Measurements from ENCODE around the gene CELF5.
"Not testable (repeated sequence)": the region's sequence is repeated elsewhere in the genome, so short reads cannot be mapped to it uniquely, and the experiment has no call there.

Gene CELF5

DNA sequence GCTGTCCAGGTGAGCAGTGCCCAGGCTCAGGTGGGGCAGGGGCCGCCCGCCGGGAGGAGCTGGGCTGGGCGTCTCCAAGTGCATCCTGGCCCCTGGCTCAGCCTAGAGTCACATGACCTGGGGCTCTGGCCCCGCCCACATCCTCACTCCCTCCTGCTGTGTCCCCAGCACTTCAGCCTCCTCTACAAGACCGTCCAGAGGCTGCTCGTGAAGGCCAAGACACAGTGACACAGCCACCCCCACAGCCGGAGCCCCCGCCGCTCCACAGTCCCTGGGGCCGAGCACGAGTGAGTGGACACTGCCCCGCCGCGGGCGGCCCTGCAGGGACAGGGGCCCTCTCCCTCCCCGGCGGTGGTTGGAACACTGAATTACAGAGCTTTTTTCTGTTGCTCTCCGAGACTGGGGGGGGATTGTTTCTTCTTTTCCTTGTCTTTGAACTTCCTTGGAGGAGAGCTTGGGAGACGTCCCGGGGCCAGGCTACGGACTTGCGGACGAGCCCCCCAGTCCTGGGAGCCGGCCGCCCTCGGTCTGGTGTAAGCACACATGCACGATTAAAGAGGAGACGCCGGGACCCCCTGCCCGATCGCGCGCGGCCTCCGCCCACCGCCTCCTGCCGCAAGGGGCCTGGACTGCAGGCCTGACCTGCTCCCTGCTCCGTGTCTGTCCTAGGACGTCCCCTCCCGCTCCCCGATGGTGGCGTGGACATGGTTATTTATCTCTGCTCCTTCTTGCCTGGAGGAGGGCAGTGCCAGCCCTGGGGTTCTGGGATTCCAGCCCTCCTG is 16.8 kb upstream of the CELF5 start:
- DNase-seq (ENCODE audit: low spot score), result no peak

DNA sequence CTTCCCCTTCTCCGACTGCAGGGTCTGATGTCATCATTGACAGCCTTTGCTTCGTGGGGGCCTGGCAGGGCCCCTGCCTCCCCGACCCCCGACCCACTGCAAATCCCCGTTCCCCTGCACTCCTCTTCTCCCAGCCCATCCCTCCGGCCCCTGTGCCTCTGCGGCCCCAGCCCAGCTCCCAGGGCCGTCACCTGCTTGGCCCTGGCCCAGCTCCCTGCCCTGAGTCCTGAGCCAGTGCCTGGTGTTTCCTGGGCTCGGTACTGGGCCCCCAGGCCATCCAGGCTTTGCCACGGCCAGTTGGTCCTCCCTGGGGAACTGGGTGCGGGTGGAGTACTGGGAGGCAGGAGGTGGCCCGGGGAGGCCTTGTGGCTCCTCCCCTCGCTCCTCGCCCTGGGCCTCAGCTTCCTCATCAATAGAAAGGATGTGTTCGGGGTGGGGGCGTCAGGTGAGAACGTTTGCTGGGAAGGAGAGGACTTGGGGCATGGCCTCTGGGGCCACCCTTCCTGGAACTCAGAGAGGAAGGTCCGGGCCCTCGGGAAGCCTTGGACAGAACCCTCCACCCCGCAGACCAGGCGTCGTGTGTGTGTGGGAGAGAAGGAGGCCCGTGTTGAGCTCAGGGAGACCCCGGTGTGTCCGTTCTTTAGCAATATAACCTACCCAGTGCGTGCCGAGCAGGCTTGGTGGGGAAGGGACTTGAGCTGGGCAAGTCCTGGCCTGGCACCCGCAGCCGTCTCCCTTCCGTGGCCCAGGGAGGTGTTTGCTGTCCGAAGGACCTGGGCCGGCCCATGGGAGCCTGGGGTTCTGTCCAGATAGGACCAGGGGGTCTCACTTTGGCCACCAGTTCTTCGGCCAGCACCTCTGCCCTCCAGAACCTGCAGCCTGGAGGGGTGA is 15.9 kb upstream of the CELF5 start:
- DNase-seq (ENCODE audit: low spot score), result no peak

DNA sequence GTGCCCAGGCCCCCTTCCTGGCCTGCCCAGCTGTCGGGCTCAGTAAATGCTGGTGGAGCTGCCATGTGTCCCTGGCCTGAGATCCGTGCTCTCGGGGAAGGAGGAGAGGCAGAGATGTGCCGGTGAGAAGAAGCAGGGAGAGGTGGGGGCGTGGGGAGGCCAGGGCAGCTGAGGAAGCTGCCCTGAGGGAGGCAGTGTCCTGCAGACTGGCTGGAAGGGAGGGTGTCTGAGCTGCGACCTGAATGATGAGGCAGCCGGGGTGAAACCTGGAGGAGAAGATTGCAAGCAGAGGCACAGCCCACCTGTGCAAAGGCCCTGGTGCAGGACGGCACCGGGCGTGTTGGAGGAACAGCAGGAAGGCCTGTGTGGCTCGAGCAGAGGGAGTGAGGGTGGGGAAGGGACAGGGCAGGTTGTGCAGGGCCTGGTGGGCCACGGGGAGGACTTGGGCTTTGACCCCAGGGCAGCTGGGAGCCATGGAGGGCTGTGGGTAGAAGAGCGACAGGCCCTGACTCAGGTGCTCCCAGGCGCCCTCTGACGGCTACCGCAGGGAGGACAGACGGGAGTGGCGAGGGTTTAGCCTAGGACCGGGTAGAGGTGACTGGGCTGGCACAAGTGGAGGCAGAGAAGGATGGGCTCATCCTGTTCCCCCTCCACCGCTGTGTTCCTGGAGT is 14.0 kb upstream of the CELF5 start:
- peak; percentile 67 for DNase-seq (ENCODE audit: low spot score)

DNA sequence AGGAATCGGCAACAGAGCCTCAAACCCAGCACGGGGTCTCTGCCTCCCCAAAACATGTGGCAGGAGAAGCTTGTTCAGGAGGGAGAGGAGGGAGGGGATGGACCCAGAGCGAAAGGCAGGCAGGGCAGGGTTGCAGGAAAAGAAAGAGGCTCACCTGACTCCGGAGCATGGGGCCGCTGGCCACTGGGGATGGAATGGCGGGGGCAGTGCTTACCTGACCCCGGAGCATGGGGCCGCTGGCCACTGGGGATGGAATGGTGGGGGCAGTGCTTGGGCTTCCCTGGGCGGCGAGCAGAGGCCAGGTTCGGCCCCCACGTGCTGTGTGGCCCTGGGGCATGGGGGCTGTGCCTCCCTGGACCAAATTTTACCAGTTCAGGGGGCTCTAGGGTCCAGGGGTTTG is 13.3 kb upstream of the CELF5 start:
- no peak for DNase-seq (ENCODE audit: low spot score)

DNA sequence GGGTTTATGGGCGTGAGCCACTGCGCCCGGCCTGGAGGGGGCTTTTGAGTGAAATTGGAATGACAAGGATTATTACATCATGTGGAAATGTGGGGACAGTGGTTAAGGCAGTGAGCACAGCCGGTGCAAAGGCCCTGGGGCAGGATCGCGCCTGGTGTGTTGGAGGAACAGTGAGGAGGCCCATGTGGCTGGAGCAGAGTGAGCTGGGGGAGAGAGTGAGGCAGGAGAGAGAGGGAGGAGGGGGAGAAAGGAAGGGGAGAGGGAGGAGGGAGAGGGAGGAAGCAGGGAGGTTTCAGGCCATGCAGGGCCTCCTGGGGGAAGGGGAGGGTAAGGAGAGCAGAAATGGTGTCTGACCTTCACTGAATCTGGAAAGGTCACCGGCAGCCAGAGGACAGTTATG is 11.3 kb upstream of the CELF5 start:
- DNase-seq (ENCODE audit: low spot score), result no peak

DNA sequence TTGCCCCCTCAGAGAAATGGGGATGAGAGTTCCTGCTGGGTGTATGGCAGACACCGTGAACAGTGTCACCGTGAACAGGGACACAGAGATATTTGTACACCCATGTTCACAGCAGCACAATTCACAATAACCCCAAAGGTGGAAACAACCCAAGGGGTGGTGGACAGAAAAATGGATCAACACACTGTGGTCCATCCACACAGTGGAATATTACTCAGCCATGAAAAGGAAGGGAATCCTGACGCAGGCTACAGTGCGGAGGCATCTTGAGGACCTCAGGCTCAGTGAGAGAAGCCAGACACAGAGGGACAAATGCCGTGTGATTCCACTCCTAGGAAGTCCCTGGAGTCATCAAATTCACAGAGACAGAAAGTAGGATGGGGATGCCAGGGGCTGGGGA is 7.6 kb upstream of the CELF5 start:
- no peak for DNase-seq (ENCODE audit: low spot score)

DNA sequence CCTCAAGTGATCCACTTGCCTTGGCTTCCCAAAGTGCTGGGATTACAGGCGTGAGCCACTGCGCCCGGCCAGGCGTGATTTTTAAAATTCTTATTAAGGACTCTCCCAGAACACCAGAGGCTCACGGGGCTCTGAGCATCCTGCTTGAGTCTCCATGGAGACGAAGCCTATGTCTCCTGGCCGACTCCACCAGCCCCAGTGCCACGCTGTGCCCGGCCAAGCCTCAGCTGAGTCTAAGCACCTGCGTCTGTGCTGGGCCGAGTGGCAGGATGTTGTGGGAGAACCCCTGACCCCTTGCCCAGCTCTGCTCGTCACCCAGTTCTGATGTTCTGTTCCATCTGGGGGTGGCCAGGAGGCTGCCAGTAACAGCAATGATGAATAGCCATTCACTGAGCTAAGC is 3.9 kb upstream of the CELF5 start:
- no peak for DNase-seq (ENCODE audit: low spot score)

DNA sequence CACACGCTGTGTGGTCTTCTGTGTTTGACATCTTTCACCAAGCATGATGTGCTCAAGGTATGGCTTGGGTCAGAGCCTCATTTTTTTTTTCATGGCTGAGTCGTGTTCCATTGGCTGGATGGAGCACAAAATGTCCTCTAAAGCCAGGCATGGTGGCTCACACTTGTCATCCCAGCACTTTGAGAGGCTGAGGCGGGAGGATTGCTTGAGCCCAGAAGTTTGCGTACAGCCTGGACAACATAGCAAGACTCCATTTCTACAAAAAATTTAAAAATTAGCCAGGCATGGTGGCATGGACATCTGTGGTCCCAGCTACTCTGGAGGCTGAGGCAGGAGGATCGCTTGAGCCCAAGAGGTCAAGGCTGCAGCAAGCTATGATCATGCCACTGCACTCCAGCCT is 2.9 kb upstream of the CELF5 start:
- not testable (repeated sequence) for DNase-seq (ENCODE audit: low spot score)

DNA sequence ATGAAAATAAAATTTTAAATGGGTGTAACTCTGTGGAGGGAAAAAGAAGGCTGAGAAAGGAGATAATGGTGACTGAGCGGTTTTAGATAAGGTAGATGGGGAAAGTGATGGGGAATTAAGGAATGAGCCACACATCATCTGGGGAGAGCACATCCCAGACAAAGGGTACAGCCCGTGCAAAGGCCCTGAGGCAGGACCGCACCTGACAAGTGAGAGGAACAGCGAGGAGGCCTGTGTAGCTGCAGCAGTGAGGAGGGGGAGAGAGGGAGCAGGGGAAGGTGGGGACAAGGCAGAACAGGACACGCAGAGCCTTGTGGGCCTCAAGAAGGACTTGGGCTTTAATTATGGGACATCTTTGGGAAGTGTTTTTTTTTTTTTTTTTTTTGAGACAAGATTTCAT is 1.8 kb upstream of the CELF5 start:
- no peak for DNase-seq (ENCODE audit: low spot score)

DNA sequence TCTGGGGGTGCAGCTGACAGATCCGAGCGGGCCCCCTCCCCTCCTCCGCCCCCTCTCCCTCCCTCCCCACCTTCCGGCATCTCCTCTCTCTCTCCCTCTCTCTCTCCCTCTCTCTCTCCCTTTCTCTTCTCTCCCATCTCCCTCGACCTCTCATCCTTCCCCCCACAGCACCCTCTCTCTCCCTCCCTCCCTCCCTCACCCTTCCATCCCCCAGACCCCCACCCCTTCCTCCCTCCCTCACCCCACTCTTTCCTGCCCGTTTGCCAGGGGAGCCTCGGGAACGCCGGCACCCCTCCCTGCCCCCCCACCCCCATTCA is 666 bp downstream of the CELF5 start:
- DNase-seq (ENCODE audit: low spot score), result no peak

DNA sequence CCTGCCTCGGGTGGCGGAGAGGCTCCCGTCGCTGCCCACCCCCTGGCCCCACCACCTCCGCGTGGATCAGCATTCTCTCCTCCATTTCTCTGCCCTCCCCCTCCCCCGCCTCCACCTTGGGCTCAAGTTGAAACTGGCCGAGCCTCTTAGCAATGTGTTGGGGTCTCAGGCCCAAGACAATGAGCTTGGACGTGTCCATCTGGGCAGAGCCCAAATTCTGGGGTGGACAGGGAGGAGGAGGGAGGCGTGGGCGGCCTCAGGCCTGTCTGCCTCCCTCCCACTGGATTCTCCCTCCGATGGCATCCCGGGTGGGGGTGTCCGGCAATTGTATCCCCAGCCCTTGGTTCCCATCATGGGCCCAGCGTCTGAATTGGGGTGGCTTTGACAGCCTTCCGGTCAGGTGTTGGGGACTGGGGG is 1.2 kb downstream of the CELF5 start:
- DNase-seq (ENCODE audit: low spot score), result no peak

DNA sequence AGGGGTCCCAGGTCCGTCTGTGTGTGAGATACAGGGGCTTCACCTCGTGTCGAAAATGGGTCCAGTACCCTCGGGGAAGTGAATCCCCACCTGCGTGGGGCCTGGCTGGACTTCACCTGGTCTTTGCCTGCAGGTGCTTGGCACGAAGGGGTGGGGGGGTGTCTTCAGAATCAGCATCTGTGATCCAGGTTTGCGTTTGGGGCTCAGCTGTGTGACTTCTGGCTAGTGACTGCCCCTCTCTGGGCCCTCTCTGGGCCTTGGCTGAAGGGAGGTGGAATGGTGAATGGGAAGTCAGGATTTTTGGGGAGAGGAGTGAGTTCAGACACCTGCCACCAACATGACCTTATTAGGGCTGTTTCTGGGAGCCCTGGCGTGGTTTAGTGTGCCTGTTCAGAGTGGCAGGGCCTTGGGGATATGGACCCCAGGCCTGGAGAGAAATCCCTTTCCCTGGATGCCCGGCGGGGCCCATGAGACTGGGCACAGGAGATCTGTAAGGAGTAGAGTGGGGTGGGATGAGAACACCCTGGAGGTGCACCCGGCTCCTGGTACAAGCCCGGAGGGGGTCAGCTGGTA is 2.7 kb downstream of the CELF5 start:
- DNase-seq (ENCODE audit: low spot score), result no peak

DNA sequence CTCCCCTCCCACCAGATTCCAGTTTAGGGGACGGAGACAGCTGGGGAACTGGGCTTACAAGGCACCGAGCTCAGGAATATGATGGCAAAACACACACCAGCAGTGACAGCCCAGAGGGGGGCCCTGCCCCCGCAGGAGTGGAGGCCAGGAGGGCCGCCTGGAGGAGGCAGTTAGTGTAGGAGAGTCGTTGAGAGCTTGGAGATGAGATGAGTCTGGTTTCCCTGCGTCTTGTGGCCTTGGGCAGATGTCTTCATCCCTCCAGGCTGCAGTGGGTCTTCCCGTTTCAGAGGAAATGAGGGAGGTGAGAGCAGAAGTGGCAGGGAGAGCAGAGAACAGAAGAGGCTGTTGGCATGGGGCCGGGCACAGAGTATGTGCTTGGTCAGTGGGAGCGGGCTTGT is 4.9 kb downstream of the CELF5 start:
- DNase-seq (ENCODE audit: low spot score), result no peak

DNA sequence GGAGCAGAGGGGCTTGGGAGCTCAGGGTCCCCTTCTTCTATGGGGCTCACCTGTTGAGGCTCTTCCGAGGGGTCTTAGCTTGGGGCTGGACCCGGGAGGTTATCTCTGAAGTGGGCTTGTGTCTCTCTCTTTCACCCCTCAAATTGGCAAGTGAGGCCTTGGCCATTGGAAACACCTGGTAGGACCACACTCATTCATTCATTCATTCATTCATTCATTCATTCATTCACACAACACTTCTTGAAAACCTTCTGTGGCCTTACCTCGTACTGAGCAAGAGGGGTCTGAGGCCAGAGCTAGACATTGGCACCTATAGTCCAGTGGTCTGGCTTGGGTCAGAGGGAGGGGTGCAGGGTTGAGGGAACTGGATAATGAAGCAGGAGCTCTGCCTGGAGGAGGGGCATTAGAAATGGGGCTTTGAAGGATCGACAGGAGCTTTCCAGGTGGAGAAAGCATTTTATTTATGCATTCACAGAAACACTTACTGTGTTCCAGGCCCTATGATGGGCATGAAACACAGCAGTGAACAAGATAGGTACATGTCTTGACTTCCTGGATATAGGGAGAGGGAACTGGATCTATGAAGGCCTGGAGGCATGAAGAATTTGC is 5.5 kb downstream of the CELF5 start:
- no peak for DNase-seq (ENCODE audit: low spot score)

DNA sequence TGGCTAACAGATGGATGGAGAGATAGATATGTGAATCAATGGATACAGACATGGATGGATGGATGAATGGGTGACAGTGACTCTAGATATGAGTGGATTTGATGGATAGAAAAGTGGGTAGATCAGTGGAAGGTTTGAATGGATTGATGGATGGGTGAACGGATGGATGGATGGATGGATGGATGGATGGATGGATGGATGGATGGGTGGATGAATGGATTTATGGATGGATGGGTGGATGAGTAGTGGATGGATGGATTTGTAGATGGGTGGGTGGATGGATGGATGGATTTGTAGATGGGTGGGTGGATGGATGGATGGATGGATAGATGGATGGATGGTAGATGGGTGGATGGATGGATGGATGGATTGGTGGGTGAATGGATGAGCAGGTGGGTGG is 6.8 kb downstream of the CELF5 start:
- DNase-seq (ENCODE audit: low spot score), result no peak

DNA sequence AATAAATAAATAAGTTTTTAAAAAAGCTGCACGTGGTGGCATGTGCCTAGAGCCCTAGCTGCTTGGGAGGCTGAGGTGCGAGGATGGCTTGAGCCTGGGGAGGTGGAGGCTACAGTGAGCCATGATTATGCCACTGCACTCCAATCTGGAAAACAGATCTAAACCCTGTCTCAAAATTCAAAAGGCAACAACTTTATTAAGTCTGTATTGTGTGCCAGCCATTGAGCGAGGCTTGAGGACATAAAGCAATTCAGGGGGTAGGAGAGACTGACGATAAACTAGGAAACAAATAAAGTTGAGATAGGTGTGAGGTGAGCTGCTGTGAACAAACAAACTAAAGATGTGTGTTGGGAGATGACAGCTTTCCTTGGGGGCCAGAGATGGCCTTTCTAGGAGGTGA is 8.7 kb downstream of the CELF5 start:
- no peak for DNase-seq (ENCODE audit: low spot score)

DNA sequence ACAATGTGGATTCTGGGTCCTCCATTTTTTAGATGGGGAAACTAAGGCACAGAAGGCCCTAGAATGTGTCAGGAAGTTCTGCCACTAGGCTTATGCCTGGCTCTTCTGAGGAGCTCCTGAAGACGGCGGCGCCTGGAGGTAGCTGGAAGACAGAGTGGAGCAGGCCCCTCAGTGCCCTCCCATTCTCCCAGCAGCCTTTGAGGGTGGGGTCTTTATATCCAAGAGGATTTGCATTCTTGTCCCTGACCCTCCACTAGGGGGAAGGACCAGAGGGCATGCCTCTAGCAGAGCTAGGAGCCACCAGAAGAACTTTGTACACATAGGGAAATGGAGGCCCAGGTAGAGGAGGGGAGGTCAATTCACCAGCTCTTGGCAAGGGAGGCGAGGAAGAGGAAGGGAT is 9.4 kb downstream of the CELF5 start:
- DNase-seq (ENCODE audit: low spot score), result no peak

DNA sequence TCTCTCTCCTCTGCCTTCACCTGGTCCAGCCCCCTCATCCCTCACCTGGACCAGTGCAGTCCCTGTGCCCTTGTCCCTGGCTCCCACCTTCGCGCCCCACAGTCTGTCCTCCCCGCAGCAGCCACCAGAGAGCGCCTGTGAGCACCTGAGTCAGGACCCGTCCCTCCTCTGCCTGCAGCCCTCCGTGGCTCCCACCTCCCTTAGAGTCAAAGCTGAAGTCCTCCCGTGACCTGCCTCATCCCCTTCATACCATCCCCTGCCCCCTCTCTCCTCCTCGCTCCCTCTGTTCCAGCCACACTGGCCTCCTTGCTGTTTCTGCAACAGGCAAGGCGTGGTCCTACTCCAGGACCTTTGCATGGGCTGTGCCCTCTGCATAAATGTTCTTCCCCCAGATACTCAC is 10.3 kb downstream of the CELF5 start:
- DNase-seq (ENCODE audit: low spot score), result no peak

DNA sequence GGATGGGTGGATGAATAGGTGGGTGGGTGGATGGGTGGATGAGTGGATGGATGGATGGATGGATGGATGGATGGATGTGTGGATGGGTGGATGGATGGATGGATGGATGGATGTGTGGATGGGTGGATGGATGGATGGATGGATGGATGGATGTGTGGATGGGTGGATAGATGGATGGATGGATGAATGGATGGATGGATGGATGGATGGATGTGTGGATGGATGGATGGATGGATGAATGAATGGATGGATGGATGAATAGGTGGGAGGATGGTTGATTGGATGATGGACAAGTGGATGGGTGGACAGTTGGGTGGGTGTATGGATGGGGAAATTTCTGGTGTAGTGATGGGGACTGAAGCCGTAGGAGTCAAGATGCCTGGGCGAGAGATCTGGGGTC is 11.1 kb downstream of the CELF5 start:
- DNase-seq (ENCODE audit: low spot score), result not testable (repeated sequence)

DNA sequence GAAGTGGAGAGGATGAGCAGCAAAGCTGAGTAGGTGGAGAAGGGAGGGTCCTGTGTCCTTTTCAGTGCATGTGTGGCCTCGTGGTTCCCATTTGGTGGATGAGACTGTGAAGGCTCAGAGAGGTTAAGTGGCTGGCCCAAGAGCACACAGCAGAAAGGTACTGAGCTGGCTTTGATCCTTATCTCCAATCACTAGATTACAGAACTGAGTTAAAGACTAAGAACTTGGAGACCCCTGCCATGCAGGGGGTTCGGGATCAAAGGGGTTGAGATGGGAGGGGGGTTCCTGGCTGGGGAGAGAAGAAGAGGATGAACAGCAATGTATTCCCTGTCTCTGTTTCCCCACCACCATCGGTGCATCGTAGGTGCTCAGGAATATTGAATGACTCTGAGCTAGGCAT is 11.8 kb downstream of the CELF5 start:
- DNase-seq (ENCODE audit: low spot score), result no peak

DNA sequence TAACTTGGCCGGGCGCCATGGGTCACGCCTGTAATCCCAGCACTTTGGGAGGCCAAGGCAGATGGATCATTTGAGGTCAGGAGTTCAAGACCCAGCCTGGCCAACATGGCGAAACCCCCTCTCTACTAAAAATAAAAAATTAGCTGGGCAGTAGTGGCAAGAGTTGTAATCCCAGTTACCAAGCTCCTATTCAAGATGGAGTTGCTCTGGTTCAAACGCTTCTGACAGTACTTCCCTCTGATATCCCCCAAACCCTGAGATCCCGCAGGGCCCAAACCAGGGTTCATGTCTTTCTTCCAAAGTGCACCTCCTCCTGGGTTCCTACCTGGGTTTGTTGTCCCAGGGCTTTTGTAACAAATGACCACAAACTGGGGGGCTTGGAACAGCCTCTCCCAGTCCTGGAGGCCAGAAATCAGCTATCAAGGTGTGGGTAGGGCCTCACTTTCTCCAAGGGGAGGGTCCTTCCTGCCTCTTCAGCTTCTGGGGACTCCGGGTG is 13.7 kb downstream of the CELF5 start:
- DNase-seq (ENCODE audit: low spot score), result no peak

DNA sequence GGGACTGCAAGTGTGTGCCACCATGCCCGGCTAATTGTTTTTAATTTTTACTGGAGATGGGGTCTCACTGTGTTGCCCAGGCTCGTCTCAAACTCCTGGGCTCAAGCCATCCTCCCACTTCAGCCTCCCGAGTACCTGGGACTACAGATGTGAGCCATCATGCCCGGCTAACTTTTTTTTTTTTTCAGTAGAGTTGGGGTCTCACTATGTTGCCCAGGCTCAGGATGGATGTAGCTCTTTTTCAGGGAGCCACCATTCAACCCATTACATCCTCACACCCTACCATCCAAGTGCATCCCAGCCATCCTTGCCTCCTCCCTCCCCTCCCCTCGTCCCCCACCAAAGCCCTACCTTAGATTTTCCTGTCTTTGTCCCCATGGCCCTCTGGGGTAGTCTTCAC is 14.9 kb downstream of the CELF5 start:
- DNase-seq (ENCODE audit: low spot score), result no peak

Measured in hematopoietic multipotent progenitor cell treated with erythropoietin and hydrocortisone succinate and interleukin-3 and kit ligand, for 17 days (in vitro differentiated cells).